ENCODE data around the gene TTC22.
A peak's percentile ranks its signal among the peaks of the same experiment; 100 is the strongest.
"Not testable (repeated sequence)": the region's sequence is repeated elsewhere in the genome, so short reads cannot be mapped to it uniquely, and the experiment has no call there.

TTC22 gene

GRCh38 chr1:54781023-54781723 lies 19.9 kb downstream of the TTC22 start:
- no peak for DNase-seq

GRCh38 chr1:54777431-54777830 lies 23.7 kb downstream of the TTC22 start:
- DNase-seq, result no peak

- no peak for DNase-seq
Measured at GRCh38 chr1:54777011-54777410, 24.1 kb downstream of the TTC22 start.

DNA sequence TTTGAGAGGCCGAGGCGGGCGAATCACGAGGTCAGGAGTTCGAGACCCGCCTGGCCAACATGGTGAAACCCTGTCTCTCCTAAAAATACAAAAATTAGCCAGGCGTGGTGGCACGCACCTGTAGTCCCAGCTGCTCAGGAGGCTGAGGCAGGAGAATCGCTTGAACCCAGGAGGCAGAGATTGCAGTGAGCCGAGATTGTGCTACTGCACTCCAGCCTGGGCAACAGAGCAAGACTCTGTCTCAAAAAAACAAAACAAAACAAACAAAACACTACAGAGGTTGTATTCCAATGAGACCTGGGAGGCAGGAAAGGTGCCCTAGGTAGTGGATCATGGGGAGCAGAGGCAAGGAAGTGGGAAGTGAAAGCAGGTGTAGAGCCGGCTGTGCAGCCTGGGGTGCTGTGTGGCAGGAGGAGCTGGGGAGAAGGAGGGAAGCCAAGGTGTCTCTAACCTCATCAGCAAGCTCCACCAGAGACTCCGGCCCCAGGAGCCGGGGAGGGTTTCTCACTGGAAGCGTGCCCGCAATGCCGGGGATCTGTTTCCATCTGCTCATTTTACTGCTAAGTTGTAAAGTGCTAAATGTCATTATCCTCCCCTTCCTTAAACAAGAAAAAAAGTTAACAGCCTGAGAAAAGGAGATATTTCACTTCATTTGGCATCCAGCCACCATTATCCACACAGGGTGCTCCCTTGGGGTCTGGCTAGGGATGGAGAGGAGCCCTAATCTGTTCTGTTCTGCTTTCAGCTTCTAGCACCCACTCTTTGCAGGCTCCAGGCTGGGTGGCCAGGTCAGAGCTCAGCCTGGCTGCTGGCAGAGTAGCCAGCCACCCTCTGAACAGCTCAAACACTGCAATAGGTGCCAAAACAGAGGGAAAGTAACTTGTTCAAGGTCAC lies 25.0 kb downstream of the TTC22 start:
- not testable (repeated sequence) for DNase-seq

- no peak for DNase-seq
Measured at GRCh38 chr1:54774820-54775498, 26.2 kb downstream of the TTC22 start.

DNA sequence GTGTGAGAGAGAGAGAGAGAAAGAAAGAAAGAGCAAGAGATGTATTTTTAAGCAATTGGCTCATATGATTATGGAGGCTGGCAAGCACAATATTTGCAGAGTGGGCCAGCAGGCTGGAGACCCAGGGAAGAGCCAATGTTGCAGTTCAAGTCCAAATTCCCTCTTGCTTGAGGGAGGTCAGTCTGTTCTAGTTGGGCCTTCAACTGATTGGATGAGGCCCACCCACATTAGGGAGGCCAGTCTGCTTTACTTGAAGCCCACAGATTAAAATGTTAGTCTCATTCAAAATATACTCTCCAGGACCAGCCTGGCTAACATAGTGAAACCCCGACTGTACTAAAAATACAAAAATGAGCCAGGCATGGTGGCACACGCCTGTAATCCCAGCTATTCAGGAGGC lies 28.2 kb downstream of the TTC22 start:
- DNase-seq, result no peak

DNA sequence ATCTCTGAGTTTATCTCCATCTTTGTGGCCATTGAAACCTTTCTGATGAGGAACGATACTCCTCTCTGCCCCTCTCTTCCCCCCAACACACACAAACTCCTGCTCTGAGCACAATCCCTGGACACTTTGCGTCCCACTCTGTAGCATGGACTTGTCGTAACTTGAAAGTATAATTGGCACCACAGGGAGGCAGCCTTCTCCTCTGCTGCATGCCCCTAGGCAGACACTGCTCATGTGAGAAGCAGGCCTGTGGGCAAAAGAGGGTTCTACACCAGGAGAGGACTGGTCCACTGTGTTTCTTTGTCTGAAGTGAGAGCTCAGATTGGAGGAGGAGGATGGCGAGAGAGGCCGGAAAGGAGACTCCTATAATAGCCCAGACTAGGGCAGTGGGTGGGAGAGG lies 33.0 kb downstream of the TTC22 start:
- no peak for DNase-seq

DNA sequence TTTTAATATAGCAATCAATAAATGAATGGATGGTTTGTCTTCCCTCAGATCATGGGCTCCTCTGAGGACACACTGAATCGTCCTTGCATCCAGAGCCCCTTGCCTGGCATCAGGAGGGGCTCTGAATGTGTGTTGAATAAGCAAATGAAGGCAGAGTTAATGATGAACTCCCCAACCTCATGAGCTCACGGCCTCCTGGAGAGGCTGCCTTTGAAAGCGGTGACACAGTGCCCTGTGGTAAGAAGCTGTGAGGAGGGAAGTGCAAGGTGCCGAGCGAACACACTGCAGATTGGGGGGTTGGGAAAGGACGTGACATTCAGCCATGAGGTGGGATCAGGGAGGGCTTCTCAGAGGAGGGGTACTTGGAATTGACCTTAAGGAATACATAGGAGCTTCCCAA lies 33.6 kb downstream of the TTC22 start:
- DNase-seq, result no peak

GRCh38 chr1:54766726-54767125 lies 34.4 kb downstream of the TTC22 start:
- DNase-seq, result no peak

- no peak for DNase-seq
Measured at GRCh38 chr1:54764922-54765561, 36.1 kb downstream of the TTC22 start.

- DNase-seq, result peak; percentile 92 to 94
Measured at GRCh38 chr1:54764133-54764921, 36.8 kb downstream of the TTC22 start, which contains the start of gene PARS2. TSS of gene PARS2 (minus strand) at chr1:54764523. CDS start at chr1:54759161, 5,362 bp downstream.

DNA sequence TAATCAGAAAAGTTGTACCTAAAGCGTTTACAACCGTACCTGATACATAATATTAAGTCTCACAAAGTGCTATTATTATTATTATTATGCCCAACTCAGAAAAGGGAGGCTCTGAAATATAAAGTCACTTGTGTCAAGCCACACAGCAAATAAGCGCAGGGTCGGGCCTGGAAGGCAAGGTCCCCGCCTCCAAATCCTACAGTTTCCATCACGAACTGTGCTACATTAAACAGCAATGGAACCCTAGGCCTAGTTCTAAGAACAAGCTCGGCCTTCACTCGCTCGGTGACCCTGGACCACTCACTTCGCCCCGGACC lies 37.3 kb downstream of the TTC22 start:
- no peak for DNase-seq

DNA sequence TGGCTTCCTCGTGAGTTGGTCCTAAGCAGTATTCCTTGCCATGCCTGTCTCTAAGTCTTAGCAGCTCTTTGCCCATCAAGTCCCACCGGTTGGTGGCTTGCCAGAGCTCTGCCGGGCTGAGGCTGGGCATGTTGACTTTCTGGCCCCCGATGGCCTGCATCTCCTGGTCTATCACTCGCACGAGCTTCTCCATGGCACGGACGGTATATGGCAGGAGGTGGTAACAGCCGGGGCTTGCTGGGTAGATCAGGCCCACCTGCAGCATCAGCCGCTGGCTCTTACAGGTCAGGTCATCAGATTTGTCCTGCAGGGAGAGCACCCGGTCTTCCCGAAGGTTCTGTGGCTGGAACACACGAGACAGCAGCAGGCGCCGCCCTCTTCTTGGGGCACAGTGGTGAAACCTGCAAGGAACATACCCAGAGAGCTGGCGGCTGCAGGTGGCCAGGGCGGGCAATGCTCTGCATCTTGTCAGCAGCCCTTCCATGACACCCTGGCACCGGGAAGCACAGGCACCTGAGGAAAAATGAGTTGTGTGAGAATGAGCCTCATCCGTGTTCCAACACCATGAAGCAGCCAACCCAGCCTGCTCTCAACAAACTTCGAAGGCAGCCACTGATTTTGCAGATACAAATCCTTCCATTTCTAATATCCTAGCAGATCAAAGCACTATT lies 42.3 kb downstream of the TTC22 start:
- no peak for DNase-seq

DNA sequence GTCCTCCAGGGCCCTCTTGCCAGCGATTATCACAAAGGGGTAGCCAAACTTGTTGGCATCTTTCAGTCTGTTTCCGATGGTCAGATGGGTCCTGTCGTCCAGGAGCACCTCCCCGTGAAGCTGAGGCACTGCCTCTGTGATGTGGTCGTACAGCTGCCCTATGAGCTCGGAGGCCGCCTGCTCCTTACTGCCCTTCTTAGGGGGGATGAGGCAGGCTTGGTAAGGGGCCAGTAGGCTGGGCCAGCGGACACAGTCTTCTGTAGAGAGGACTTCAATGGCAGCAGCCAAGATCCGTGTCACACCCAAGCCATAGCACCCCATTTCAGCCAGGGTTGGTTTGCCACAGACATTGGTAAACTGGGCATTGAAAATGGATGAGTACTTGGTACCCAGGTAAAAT lies 43.3 kb downstream of the TTC22 start:
- DNase-seq, result no peak

DNA sequence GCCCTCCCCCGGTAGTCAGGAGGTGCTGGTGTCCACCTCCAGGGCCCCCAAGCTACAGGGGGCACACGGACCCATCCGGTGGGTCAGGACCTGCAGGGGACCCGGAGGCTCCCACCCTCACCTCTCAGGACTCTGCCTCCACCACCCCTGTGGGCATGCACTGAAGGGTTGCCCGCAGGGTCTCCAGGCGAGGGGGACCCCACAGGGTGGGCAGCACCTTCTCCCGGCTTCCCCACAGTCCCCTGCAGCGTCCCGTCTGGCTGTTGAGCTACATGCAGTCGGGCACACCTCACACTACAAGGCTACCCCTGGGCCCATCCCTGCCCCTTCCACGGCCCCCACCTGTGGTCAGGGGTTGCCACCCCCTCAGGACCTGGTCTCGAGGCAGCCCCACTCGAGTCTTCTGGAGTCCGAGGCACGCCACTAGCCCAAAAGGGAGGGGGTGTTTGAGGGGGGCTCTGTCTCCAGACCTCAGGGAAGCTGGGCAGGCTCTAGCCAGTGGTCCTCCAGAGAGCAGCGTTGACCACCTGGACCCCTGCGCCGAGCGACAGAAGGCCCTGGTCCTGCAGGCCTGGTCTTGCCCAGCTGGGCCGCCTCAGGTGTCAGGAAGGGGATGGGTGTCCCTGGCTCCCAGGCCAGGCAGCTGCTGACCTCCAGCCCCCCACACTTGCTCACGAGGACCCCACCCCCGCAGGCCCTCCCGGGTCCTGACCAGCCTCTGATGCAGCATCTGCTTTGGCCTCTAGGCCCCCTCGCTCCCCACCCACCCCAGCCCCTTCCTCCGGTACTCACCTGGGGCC lies 46.4 kb downstream of the TTC22 start:
- DNase-seq, result no peak

DNA sequence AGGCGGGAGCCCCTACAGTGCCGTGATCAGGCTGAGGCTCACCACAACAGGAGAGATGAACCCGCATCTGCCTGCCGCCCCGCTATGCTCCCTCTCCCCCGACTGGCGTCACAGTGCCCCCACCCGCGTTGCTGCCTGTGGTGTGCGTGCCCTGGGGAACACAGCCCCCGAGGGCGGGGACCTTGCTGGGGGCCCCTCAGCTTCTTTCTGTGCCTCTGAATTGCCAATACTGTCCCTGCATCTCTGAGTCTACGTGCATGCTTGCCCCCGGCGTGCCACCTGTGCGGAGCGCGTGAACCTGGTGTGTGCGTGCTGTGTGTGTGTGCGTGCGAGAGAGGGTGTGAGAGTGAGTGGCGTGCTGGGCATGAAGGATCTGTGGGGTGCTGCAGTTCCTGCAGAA lies 47.1 kb downstream of the TTC22 start:
- no peak for DNase-seq

GRCh38 chr1:54751426-54751825 lies 49.7 kb downstream of the TTC22 start:
- no peak for DNase-seq

DNA sequence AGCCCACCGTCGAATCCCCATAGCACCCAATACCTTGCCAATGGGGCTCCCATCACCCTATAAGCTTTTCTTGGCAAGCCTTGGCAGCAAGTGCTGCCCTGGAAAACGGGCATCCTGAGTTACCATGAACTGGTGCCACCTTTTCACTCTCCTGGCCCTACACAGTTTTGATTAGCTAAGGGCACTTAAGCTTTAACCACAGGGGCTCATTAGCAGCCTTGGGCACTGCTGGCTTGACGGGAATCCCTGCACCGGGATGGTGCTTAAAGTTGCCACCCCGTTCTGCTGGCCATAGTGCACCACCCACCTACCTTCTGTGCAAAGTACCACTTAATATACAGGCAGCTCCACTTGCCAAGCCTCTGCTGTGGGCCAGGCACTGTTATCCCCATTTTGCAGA lies 50.5 kb downstream of the TTC22 start:
- DNase-seq, result no peak

DNA sequence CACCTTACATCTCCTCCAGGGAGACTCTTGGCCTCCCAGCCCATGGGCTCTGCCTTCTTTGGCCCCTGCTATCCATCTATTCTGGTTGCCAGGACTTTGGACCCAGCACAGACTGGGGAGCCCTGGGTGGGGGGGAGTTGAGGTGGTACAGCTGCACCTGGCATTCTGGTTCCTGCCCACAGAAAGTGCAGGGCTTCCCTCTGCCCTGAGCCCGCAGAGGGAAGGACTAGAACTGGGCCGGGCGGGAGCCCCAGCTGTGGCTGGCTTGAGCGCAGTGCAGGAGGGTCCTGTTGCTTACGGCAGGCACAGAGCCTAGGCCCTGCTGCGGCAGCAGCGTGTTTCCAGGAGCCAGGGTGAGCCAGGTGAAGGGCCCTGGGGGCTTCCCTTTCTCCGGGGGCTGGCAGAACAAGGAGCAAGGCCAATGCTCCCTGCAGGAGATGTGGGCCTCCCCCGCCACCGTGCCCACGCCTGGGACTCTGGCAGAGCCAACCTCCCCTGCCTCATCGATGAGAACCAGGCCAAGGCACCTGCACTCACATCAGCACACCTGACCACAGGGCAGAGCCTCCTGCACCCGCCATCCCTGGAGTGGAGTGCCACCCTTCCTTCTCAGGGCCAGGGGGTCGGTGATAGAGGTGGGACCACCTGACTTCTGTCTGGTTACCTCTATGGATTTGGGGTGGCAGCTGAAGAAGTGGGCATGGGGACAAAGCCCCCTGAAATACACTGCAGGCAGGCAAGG lies 52.9 kb downstream of the TTC22 start:
- DNase-seq, result no peak

DNA sequence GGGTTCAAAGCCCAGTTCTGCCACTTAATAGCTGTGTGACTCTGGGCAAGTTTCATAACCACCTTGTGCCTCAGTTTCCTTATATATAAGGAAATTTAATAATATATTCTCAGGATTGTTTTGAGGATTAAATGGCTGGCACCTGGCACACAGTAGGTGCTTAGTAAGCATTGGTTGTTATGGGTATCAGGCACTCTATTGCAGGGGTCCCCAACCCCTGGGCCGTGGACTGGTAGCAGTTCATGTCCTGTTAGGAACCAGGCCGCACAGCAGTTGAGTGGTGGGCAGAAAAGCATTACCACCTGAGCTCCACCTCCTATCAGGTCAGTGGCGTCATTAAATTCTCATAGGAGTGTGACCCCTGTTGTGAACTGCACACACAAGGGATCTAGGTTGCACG lies 55.3 kb downstream of the TTC22 start:
- no peak for DNase-seq
